ENCODE measurements around the gene ADAP1. TPM values are rescaled to one million over a fixed set of nuclear protein-coding genes. Genes with fewer than 3 reads are reported as not detected.

ADAP1 gene
- total RNA-seq, 1 experiment from 2014 or later, result 16.4 TPM

DNA sequence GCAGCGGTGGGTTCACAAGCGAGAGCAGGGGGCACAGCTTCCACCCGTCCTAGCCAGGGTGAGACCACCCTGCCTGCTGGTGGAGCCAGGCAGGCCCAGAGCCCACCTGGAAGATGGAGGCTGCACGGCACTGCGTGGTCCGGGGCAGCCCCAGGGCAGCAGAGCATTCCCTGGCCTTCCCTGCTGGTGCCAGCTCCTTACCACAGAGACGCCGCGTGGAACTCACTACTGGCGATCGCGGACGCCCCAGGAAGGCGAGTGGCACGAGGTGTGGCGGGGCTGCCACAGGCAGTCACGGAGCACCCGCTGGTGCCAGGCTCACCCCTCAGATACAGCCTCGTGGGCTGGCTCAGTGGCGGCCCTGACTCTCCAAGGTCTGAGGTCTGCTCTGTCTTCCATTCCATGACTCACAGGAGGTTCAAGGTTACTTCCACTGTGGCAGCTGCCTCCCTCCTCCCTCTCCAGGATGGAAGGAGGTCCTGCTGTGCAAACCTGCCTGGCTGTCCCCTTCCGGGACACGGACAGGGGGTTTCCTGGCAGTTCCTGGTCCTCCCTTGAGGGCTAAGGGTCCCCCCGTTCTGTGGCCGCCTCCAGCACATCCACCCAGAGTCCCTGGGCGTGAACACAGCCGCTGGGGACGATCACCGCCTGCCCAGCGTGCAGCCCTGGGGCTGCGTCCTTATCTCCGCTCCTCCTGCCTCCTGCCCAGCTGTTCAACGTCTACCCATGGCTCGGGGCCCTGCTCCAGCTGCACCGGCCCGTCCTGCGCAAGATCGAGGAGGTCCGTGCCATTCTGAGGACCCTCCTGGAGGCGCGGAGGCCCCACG lies 31.6 kb upstream of the ADAP1 start:
- DNase-seq (ENCODE audit: low spot score), result no peak
- Histone ChIP-seq H3K27ac (ENCODE audit: low read depth, low read length, poor library complexity, severe bottlenecking) (no peak overlapping the region), H3K36me3 (ENCODE audit: insufficient read depth, low read length, poor library complexity, severe bottlenecking) (no peaks in the 10 kb centered on the region), H3K4me3 (ENCODE audit: low read depth, low read length, poor library complexity, severe bottlenecking) (no peak overlapping the region), H3K4me1 (ENCODE audit: insufficient read depth, low read length, poor library complexity, severe bottlenecking) (no peaks in the 10 kb centered on the region), H3K9me3 (ENCODE audit: low read depth, low read length, poor library complexity, severe bottlenecking) (no peaks in the 10 kb centered on the region), H3K27me3 (replicated peaks; ENCODE audit: insufficient read depth, low read depth, low read length, poor library complexity) (no peaks in the 10 kb centered on the region)
- CTCF ChIA-PET, result no interaction called here
- BruUV-seq (replicated peaks), result no TSS peak
- intact Hi-C loops (cut with micrococcal nuclease; ENCODE audit: unreplicated experiment), result no loop called here
- no peak for TF ChIP-seq EZH2 (IDR thresholded peaks at IDR 0.05; ENCODE audit: borderline replicate concordance, low read depth, low read length, poor library complexity, severe bottlenecking)
- TF ChIP-seq, protein P1, sequence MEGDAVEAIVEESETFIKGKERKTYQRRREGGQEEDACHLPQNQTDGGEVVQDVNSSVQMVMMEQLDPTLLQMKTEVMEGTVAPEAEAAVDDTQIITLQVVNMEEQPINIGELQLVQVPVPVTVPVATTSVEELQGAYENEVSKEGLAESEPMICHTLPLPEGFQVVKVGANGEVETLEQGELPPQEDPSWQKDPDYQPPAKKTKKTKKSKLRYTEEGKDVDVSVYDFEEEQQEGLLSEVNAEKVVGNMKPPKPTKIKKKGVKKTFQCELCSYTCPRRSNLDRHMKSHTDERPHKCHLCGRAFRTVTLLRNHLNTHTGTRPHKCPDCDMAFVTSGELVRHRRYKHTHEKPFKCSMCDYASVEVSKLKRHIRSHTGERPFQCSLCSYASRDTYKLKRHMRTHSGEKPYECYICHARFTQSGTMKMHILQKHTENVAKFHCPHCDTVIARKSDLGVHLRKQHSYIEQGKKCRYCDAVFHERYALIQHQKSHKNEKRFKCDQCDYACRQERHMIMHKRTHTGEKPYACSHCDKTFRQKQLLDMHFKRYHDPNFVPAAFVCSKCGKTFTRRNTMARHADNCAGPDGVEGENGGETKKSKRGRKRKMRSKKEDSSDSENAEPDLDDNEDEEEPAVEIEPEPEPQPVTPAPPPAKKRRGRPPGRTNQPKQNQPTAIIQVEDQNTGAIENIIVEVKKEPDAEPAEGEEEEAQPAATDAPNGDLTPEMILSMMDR (conservative IDR thresholded peaks at IDR 0.05; ENCODE audit: low read depth, low read length), result no peak
- POLR2A ChIA-PET (ENCODE audit: low non-redundant PET), result no interaction called here

DNA sequence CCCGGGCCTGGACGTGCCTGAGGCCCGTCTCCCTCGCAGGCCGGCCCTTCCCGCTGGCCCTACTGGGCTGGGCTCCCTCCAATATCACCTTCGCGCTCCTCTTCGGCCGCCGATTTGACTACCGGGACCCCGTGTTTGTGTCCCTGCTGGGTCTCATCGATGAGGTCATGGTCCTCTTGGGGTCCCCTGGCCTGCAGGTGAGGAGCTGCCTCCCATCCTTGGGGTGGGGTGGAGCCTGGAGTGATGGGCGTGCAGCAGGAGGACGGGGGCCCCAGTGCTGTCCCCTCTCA lies 30.6 kb upstream of the ADAP1 start:
- no TSS peak for BruUV-seq (replicated peaks)
- Histone ChIP-seq H3K36me3 (ENCODE audit: insufficient read depth, low read length, poor library complexity, severe bottlenecking) (no peaks in the 10 kb centered on the region), H3K4me1 (ENCODE audit: insufficient read depth, low read length, poor library complexity, severe bottlenecking) (no peaks in the 10 kb centered on the region), H3K27me3 (replicated peaks; ENCODE audit: insufficient read depth, low read depth, low read length, poor library complexity) (no peaks in the 10 kb centered on the region), H3K4me3 (ENCODE audit: low read depth, low read length, poor library complexity, severe bottlenecking) (no peak overlapping the region), H3K9me3 (ENCODE audit: low read depth, low read length, poor library complexity, severe bottlenecking) (no peaks in the 10 kb centered on the region), H3K27ac (ENCODE audit: low read depth, low read length, poor library complexity, severe bottlenecking) (no peak overlapping the region)
- TF ChIP-seq, protein P1 (conservative IDR thresholded peaks at IDR 0.05; ENCODE audit: low read depth, low read length), result no peak
- no peak for TF ChIP-seq EZH2 (IDR thresholded peaks at IDR 0.05; ENCODE audit: borderline replicate concordance, low read depth, low read length, poor library complexity, severe bottlenecking)
- intact Hi-C loops (cut with micrococcal nuclease; ENCODE audit: unreplicated experiment), result no loop called here
- ChIA-PET CTCF (no interaction called here), POLR2A (ENCODE audit: low non-redundant PET) (no interaction called here)
- no peak for DNase-seq (ENCODE audit: low spot score)

DNA sequence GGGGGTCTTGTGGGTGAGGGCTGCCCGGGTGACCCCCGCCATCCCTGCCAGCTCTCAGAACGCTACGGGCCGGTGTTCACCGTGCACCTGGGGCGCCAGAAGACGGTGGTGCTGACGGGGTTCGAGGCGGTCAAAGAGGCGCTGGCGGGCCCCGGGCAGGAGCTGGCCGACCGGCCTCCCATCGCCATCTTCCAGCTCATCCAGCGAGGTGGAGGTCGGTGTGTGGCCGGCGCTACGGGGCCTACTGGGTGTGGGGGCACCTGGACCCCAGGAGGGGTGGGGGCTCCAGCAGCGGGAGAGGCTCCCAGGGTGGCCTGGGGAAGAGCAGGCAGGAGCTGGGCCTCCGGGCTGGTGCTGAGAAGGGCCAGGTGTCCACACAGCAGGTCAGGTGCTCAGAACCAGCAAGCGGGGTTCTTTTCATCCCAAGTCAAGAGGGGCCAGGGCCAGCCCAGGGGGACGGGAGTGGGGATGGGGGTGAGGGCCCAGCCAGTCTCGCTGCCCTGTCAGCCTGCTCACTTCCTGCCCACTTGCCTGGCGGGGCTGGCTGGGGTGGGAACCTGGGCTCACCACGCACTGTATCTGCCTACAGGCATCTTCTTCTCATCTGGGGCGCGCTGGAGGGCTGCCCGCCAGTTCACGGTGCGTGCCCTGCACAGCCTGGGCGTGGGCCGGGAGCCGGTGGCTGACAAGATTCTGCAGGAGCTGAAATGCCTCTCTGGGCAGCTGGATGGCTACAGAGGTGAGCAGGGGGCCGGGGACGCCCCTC lies 30.1 kb upstream of the ADAP1 start:
- DNase-seq (ENCODE audit: low spot score), result no peak
- intact Hi-C loops (cut with micrococcal nuclease; ENCODE audit: unreplicated experiment), result no loop called here
- Histone ChIP-seq H3K4me3 (ENCODE audit: low read depth, low read length, poor library complexity, severe bottlenecking) (no peak overlapping the region), H3K4me1 (ENCODE audit: insufficient read depth, low read length, poor library complexity, severe bottlenecking) (no peaks in the 10 kb centered on the region), H3K9me3 (ENCODE audit: low read depth, low read length, poor library complexity, severe bottlenecking) (no peaks in the 10 kb centered on the region), H3K27ac (ENCODE audit: low read depth, low read length, poor library complexity, severe bottlenecking) (no peak overlapping the region), H3K27me3 (replicated peaks; ENCODE audit: insufficient read depth, low read depth, low read length, poor library complexity) (no peaks in the 10 kb centered on the region), H3K36me3 (ENCODE audit: insufficient read depth, low read length, poor library complexity, severe bottlenecking) (no peaks in the 10 kb centered on the region)
- POLR2A ChIA-PET (ENCODE audit: low non-redundant PET), result no interaction called here
- BruUV-seq (replicated peaks), result no TSS peak
- CTCF ChIA-PET, result no interaction called here
- no peak for TF ChIP-seq EZH2 (IDR thresholded peaks at IDR 0.05; ENCODE audit: borderline replicate concordance, low read depth, low read length, poor library complexity, severe bottlenecking)
- TF ChIP-seq, protein P1 (conservative IDR thresholded peaks at IDR 0.05; ENCODE audit: low read depth, low read length), result no peak

Data from A673 (cell line).